Uterus (tissue), 2 donors: ENCODE results near the gene MRPL55.

ENCODE experiments used
- POLR2A ChIP-seq, 2 donors: fragments of 450-650 bp; IDR thresholded peaks; one replicate each; pipeline ENCODE4 v1.6.1; 2016; ENCODE audit warnings: antibody characterized with exemption in 2 of 2, mild to moderate bottlenecking in 1 of 2, moderate library complexity in 1 of 2
- TF ChIP-seq, protein P1 (sequence below), 4 experiments: fragments of 200-600 bp in 2 of 4; fragments of 450-650 bp in 2 of 4; sonication (generic) in 2 of 4; IDR thresholded peaks; one replicate each; pipeline ENCODE4 v1.5.1; 2016 to 2019; ENCODE audit warnings: antibody characterized with exemption in 4 of 4, mild to moderate bottlenecking in 2 of 4, moderate library complexity in 1 of 4

DNA sequence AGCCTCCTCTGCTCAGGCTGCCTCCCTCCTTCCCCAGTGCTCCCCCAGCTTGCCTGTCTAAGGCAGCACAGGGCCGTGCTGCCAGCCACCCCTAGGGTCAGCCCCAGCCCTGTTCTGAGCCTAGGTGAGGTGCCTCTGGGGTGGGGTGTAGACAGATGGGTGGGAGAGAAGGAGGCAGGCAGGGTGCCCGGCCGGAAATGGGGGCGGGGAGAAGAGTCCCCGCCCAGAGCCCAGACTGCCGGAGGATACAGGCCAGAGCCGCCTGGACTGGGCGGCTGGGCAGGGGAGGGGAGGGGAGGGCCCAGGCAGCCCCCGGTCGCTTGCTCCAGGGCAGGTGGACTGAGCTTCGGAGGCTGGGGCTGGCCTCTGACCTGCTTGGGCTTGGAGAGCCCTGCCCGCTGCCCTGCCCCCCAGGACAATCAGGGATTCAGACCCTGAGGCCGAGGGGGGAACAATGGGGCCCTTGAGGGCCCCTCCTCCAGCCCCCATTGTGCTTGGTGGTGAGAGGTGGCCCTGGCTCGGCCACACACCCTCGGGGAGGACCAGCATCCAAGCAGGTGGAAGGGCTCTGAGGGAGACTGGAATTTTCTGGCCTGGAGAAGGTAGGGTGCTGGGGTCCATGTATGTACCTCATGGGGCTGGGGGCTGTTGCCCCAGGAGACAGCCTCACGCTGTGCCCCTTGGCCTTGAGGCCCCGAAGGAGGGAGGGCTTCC lies 40.5 kb upstream of the MRPL55 start, which contains the start of gene GJC2:
- TF ChIP-seq, protein P1, sequence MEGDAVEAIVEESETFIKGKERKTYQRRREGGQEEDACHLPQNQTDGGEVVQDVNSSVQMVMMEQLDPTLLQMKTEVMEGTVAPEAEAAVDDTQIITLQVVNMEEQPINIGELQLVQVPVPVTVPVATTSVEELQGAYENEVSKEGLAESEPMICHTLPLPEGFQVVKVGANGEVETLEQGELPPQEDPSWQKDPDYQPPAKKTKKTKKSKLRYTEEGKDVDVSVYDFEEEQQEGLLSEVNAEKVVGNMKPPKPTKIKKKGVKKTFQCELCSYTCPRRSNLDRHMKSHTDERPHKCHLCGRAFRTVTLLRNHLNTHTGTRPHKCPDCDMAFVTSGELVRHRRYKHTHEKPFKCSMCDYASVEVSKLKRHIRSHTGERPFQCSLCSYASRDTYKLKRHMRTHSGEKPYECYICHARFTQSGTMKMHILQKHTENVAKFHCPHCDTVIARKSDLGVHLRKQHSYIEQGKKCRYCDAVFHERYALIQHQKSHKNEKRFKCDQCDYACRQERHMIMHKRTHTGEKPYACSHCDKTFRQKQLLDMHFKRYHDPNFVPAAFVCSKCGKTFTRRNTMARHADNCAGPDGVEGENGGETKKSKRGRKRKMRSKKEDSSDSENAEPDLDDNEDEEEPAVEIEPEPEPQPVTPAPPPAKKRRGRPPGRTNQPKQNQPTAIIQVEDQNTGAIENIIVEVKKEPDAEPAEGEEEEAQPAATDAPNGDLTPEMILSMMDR (IDR thresholded peaks at IDR 0.05), result no peak
- peak in 1 of 2 donors; percentile 38 for TF ChIP-seq POLR2A (IDR thresholded peaks at IDR 0.05)
